Keratinocyte (primary cell): Measurements from ENCODE around the gene CDC26. TPM values are rescaled to one million over a fixed set of nuclear protein-coding genes. Genes with fewer than 3 reads are reported as not detected.
A peak's percentile ranks its signal among the peaks of the same experiment; 100 is the strongest.

Source experiments
- DNase-seq: peaks from one replicate; pipeline ENCODE4 v3.0.0-alpha.2; 2011; ENCODE audit warnings: low read depth, missing footprints, low spot score
- FAIRE-seq: peaks from 2 replicates; lab custom pipeline; 2011; peaks lifted over from hg19 to GRCh38; lab: Jason Lieb, UNC
- H2AFZ ChIP-seq: 2 replicates; pipeline ENCODE4 v1.6.0; 2012; ENCODE audit warnings: low read length, control low read depth, inconsistent platforms; ENCODE audit not compliant: control insufficient read depth
- H3K27ac ChIP-seq: 2 replicates; pipeline ENCODE4 v1.5.1; 2011; ENCODE audit warnings: low read length; ENCODE audit not compliant: control insufficient read depth, insufficient read depth
- H3K27me3 ChIP-seq: 3 replicates; pipeline ENCODE4 v1.6.0; 2011; ENCODE audit warnings: low read length; ENCODE audit not compliant: control insufficient read depth, insufficient read depth; ENCODE audit errors: extremely low read depth
- H3K36me3 ChIP-seq, 2 experiments: 2 replicates in 1 of 2; 3 replicates in 1 of 2; pipeline ENCODE4 v1.5.1; 2011; ENCODE audit warnings: low read length in 2 of 2, mild to moderate bottlenecking in 1 of 2; ENCODE audit not compliant: control insufficient read depth in 2 of 2, insufficient read depth in 2 of 2; ENCODE audit errors: extremely low read depth in 1 of 2
- H3K4me1 ChIP-seq: 3 replicates; pipeline ENCODE4 v1.5.1; 2011; ENCODE audit warnings: low read length; ENCODE audit not compliant: control insufficient read depth, insufficient read depth; ENCODE audit errors: extremely low read depth
- H3K4me2 ChIP-seq: 3 replicates; pipeline ENCODE4 v1.6.0; 2011; ENCODE audit warnings: low read depth, low read length; ENCODE audit not compliant: control insufficient read depth, insufficient read depth; ENCODE audit errors: extremely low read depth
- H3K4me3 ChIP-seq, 3 experiments: fragments of 200-600 bp in 1 of 3; sonication (generic) in 1 of 3; 2 replicates in 2 of 3; 3 replicates in 1 of 3; pipeline ENCODE4 v1.5.1; 2011 to 2016; ENCODE audit warnings: low read length in 3 of 3, mild to moderate bottlenecking in 3 of 3, control low read depth in 2 of 3, inconsistent platforms in 1 of 3, low read depth in 1 of 3, mixed read lengths in 1 of 3, mixed run types in 1 of 3, moderate library complexity in 1 of 3; ENCODE audit not compliant: control insufficient read depth in 2 of 3, insufficient read depth in 2 of 3; ENCODE audit errors: extremely low read depth in 1 of 3
- H3K79me2 ChIP-seq: 2 replicates; pipeline ENCODE4 v1.6.0; 2012; ENCODE audit warnings: low read length; ENCODE audit not compliant: control insufficient read depth, insufficient read depth
- H3K9ac ChIP-seq: 3 replicates; pipeline ENCODE4 v1.6.0; 2011; ENCODE audit warnings: low read length; ENCODE audit not compliant: control insufficient read depth, insufficient read depth; ENCODE audit errors: extremely low read depth
- H3K9me1 ChIP-seq: 3 replicates; pipeline ENCODE4 v1.6.0; 2011; ENCODE audit warnings: low read length; ENCODE audit not compliant: control insufficient read depth, insufficient read depth; ENCODE audit errors: extremely low read depth
- H3K9me3 ChIP-seq: 2 replicates; pipeline ENCODE4 v1.5.1; 2012; ENCODE audit warnings: low read depth, low read length; ENCODE audit not compliant: control insufficient read depth
- H4K20me1 ChIP-seq: 3 replicates; pipeline ENCODE4 v1.6.0; 2011; ENCODE audit warnings: low read length; ENCODE audit not compliant: control insufficient read depth, insufficient read depth; ENCODE audit errors: extremely low read depth
- CTCF ChIP-seq, 3 experiments: IDR thresholded peaks in 1 of 3; conservative IDR thresholded peaks in 1 of 3; optimal IDR thresholded peaks in 1 of 3; 2 replicates in 2 of 3; 3 replicates in 1 of 3; pipeline versions ENCODE3 to v1.5.1; 2011; ENCODE audit warnings: low read length in 3 of 3, mild to moderate bottlenecking in 3 of 3, moderate library complexity in 2 of 3, control low read depth in 1 of 3, inconsistent platforms in 1 of 3; ENCODE audit not compliant: insufficient read depth in 2 of 3; ENCODE audit errors: extremely low read depth in 1 of 3
- EZH2 ChIP-seq: IDR thresholded peaks from one replicate; pipeline ENCODE4 v1.6.1; 2012; ENCODE audit warnings: inconsistent platforms, mild to moderate bottlenecking, low read length, moderate library complexity
- dilution Hi-C: fragments of 300-500 bp; cut with MboI; formaldehyde crosslinking; loops from one replicate; pipeline ENCODE4 v1.7.0; 2020; ENCODE audit warnings: low sequenced_read_pairs; ENCODE audit not compliant: extremely low pct_ligation_motif_present
- polyA plus RNA-seq, 5 experiments: library from polyadenylated mRNA; depleted of rRNA in 3 of 5; stranded (reverse) in 3 of 5; stranded (forward) in 1 of 5; unstranded in 1 of 5; fragments of >200 nt; gene quantifications; 1 replicate in 1 of 5; 2 replicates in 3 of 5; 3 replicates in 1 of 5; pipeline versions ENCODE4 v1.2.1 to v1.2.3, GENCODE V29; 2011 to 2012; ENCODE audit warnings: missing spikeins in 2 of 5, low read depth in 1 of 5, low replicate concordance in 1 of 5

The CDC26 gene
- polyA plus RNA-seq, 1 donor (not counting 4 experiments of a cell fraction or from before 2014, with no cell fraction given), result 56.8 TPM

GRCh38 chr9:113222482-113222841 is 52.9 kb downstream of the CDC26 start:
- DNase-seq (no peak), FAIRE-seq (no peak)
- H2AFZ ChIP-seq, result peak overlapping the region; percentile 99
- no peaks in the 10 kb centered on the region for H3K27me3 ChIP-seq
- peaks cover 0 to 8% of the 10 kb centered on the region in 2 experiments for H3K36me3 ChIP-seq
- dilution Hi-C loops, result no loop called here
- peak overlapping the region; percentile 94 for H3K4me2 ChIP-seq
- H3K27ac ChIP-seq, result peak overlapping the region; percentile 94
- H3K9ac ChIP-seq, result peak overlapping the region; percentile 94
- H3K4me3 ChIP-seq, result peak overlapping the region; percentile 78 to 86 (median 85)
- TF ChIP-seq CTCF (optimal IDR thresholded peaks at IDR 0.05 in 1 of 3, IDR thresholded peaks at IDR 0.05 in 1 of 3, conservative IDR thresholded peaks at IDR 0.05 in 1 of 3; ENCODE audit: extremely low read depth in 1 of 3, insufficient read depth in 2 of 3, low read length in 3 of 3), result no peak
- no peak for TF ChIP-seq EZH2
- H3K9me1 ChIP-seq, result no peaks in the 10 kb centered on the region
- H3K4me1 ChIP-seq, result peaks cover 32% of the 10 kb centered on the region
- H3K79me2 ChIP-seq, result peaks cover 60% of the 10 kb centered on the region
- no peaks in the 10 kb centered on the region for H3K9me3 ChIP-seq
- H4K20me1 ChIP-seq, result no peaks in the 10 kb centered on the region

GRCh38 chr9:113221800-113222481 is 53.4 kb downstream of the CDC26 start:
- Histone ChIP-seq H3K79me2 (peaks cover 64% of the 10 kb centered on the region), H3K9me1 (no peaks in the 10 kb centered on the region), H3K27me3 (no peaks in the 10 kb centered on the region), H4K20me1 (no peaks in the 10 kb centered on the region), H3K9ac (peak overlapping the region; percentile 94), H3K4me3 (peak overlapping the region; percentile 78 to 86 (median 85)), H3K4me2 (peak overlapping the region; percentile 94), H3K9me3 (no peaks in the 10 kb centered on the region), H3K27ac (peak overlapping the region; percentile 94), H2AFZ (peak overlapping the region; percentile 99), H3K4me1 (peaks cover 32% of the 10 kb centered on the region), H3K36me3 (peaks cover 0 to 8% of the 10 kb centered on the region in 2 experiments)
- no peak for FAIRE-seq
- DNase-seq, result no peak
- dilution Hi-C loops, result no loop called here
- TF ChIP-seq EZH2, result no peak
- no peak for TF ChIP-seq CTCF (optimal IDR thresholded peaks at IDR 0.05 in 1 of 3, IDR thresholded peaks at IDR 0.05 in 1 of 3, conservative IDR thresholded peaks at IDR 0.05 in 1 of 3; ENCODE audit: extremely low read depth in 1 of 3, insufficient read depth in 2 of 3, low read length in 3 of 3)
